Nephron progenitor cell (in vitro differentiated cells): ENCODE data around the gene GLI2.

Experiments
- DNase-seq: peaks from one replicate; pipeline ENCODE4 v3.0.0; 2021
- H3K27ac Mint-ChIP-seq: 2 replicates; pipeline ENCODE4 v1.8.0; 2021; ENCODE audit warnings: mild to moderate bottlenecking, moderate library complexity, mixed read lengths
- H3K27me3 Mint-ChIP-seq: 2 replicates; pipeline ENCODE4 v1.8.0; 2021; ENCODE audit warnings: mild to moderate bottlenecking, low read depth, mixed read lengths; ENCODE audit not compliant: poor library complexity
- H3K36me3 Mint-ChIP-seq: 2 replicates; pipeline ENCODE4 v1.8.0; 2021; ENCODE audit warnings: low read depth, mixed read lengths
- H3K4me1 Mint-ChIP-seq: 2 replicates; pipeline ENCODE4 v1.8.0; 2021; ENCODE audit warnings: mixed read lengths
- H3K4me3 Mint-ChIP-seq: 2 replicates; pipeline ENCODE4 v1.8.0; 2021; ENCODE audit warnings: mild to moderate bottlenecking, moderate library complexity, mixed read lengths
- H3K9me3 Mint-ChIP-seq: 2 replicates; pipeline ENCODE4 v1.8.0; 2021; ENCODE audit warnings: mild to moderate bottlenecking, moderate library complexity, mixed read lengths
- CTCF ChIP-seq: fragments of 200-600 bp; sonication (generic); IDR thresholded peaks from 2 replicates; pipeline ENCODE4 v1.5.0; 2021; ENCODE audit warnings: antibody characterized with exemption

The GLI2 gene

GRCh38 chr2:120701096-120701495 is 34.6 kb upstream of the GLI2 start:
- Mint-ChIP-seq H3K36me3 (no peaks in the 10 kb centered on the region), H3K27me3 (peaks cover 44% of the 10 kb centered on the region), H3K9me3 (no peaks in the 10 kb centered on the region), H3K27ac (no peak overlapping the region), H3K4me1 (peaks cover 39% of the 10 kb centered on the region), H3K4me3 (no peak overlapping the region)
- TF ChIP-seq CTCF: no peak
- DNase-seq: no peak

- no peaks in the 10 kb centered on the region for H3K36me3 Mint-ChIP-seq
- H3K9me3 Mint-ChIP-seq: no peaks in the 10 kb centered on the region
- TF ChIP-seq CTCF: no peak
- H3K4me1 Mint-ChIP-seq: peaks cover 39% of the 10 kb centered on the region
- no peak overlapping the region for H3K27ac Mint-ChIP-seq
- peaks cover 45% of the 10 kb centered on the region for H3K27me3 Mint-ChIP-seq
- no peak overlapping the region for H3K4me3 Mint-ChIP-seq
- no peak for DNase-seq
Observed at GRCh38 chr2:120701499-120701898, 34.2 kb upstream of the GLI2 start.

- no peak overlapping the region for H3K27ac Mint-ChIP-seq
- DNase-seq: no peak
- H3K27me3 Mint-ChIP-seq: peaks cover 45% of the 10 kb centered on the region
- TF ChIP-seq CTCF: no peak
- H3K4me3 Mint-ChIP-seq: peak overlapping the region; percentile 55
- H3K36me3 Mint-ChIP-seq: no peaks in the 10 kb centered on the region
- H3K9me3 Mint-ChIP-seq: no peaks in the 10 kb centered on the region
- peaks cover 39% of the 10 kb centered on the region for H3K4me1 Mint-ChIP-seq
Observed at GRCh38 chr2:120702061-120702460, 33.6 kb upstream of the GLI2 start.

- Mint-ChIP-seq H3K9me3 (no peaks in the 10 kb centered on the region), H3K4me3 (no peak overlapping the region), H3K27me3 (peaks cover 52% of the 10 kb centered on the region), H3K36me3 (no peaks in the 10 kb centered on the region), H3K27ac (peak overlapping the region; percentile 80), H3K4me1 (peaks cover 39% of the 10 kb centered on the region)
- DNase-seq: no peak
- no peak for TF ChIP-seq CTCF
Observed at GRCh38 chr2:120702801-120703200, 32.9 kb upstream of the GLI2 start.

GRCh38 chr2:120703330-120703994 is 32.2 kb upstream of the GLI2 start:
- Mint-ChIP-seq H3K4me1 (peaks cover 39% of the 10 kb centered on the region), H3K27ac (no peak overlapping the region), H3K36me3 (no peaks in the 10 kb centered on the region), H3K4me3 (peak overlapping the region; percentile 15), H3K27me3 (peaks cover 58% of the 10 kb centered on the region), H3K9me3 (no peaks in the 10 kb centered on the region)
- DNase-seq: no peak
- no peak for TF ChIP-seq CTCF

- TF ChIP-seq CTCF: no peak
- Mint-ChIP-seq H3K4me1 (peaks cover 31% of the 10 kb centered on the region), H3K27me3 (peaks cover 70% of the 10 kb centered on the region), H3K27ac (no peak overlapping the region), H3K9me3 (no peaks in the 10 kb centered on the region), H3K36me3 (no peaks in the 10 kb centered on the region), H3K4me3 (no peak overlapping the region)
- DNase-seq: no peak
Observed at GRCh38 chr2:120704696-120705095, 31.0 kb upstream of the GLI2 start.
